Uterus (tissue), 4 donors: Measurements from ENCODE around the gene DISP1. TPM values are rescaled to one million over a fixed set of nuclear protein-coding genes. Genes with fewer than 3 reads are reported as not detected.

Source experiments
- DNase-seq, 2 donors: peaks; one replicate each; pipeline ENCODE4 v3.0.0-alpha.2; 2019 to 2020
- H3K27ac ChIP-seq, 2 donors: fragments of 200-600 bp; sonication (generic); 1 replicate in 1 of 2; 2 replicates in 1 of 2; pipeline ENCODE4 v1.5.1; 2016 to 2018
- H3K27me3 ChIP-seq, 2 donors: fragments of 200-600 bp; sonication (generic); one replicate each; pipeline ENCODE4 v1.5.1; 2018 to 2019; ENCODE audit warnings: control low read depth in 1 of 2
- H3K36me3 ChIP-seq, 2 donors: fragments of 200-600 bp; sonication (generic); one replicate each; pipeline ENCODE4 v1.5.1; 2019; ENCODE audit warnings: control low read depth in 1 of 2
- H3K4me1 ChIP-seq, 2 donors: fragments of 200-600 bp; sonication (generic); one replicate each; pipeline ENCODE4 v1.5.1; 2018 to 2019; ENCODE audit warnings: control low read depth in 1 of 2
- H3K4me3 ChIP-seq, 2 donors: fragments of 200-600 bp; sonication (generic); 1 replicate in 1 of 2; 2 replicates in 1 of 2; pipeline ENCODE4 v1.5.1; 2018 to 2019; ENCODE audit warnings: mild to moderate bottlenecking in 1 of 2
- H3K9me3 ChIP-seq, 2 donors: fragments of 200-600 bp; sonication (generic); one replicate each; pipeline ENCODE4 v1.5.1; 2019; ENCODE audit warnings: control low read depth in 1 of 2
- POLR2A ChIP-seq, 2 donors: fragments of 450-650 bp; IDR thresholded peaks; one replicate each; pipeline ENCODE4 v1.6.1; 2016; ENCODE audit warnings: antibody characterized with exemption in 2 of 2, mild to moderate bottlenecking in 1 of 2, moderate library complexity in 1 of 2
- intact Hi-C: fragments of 100-400 bp; cut with DNase I; formaldehyde crosslinking; loops from one replicate; pipeline ENCODE4 v1.15.1; 2023; ENCODE audit warnings: low total_unique reads
- total RNA-seq, 4 donors: library from RNA; depleted of rRNA in 3 of 4; stranded (reverse); fragments of >200 nt in 3 of 4; gene quantifications; one replicate each; pipeline versions ENCODE4 v1.1.0 to v1.2.4, GENCODE V29; 2014 to 2023
- TF ChIP-seq, protein P1 (sequence below), 4 experiments: fragments of 200-600 bp in 2 of 4; fragments of 450-650 bp in 2 of 4; sonication (generic) in 2 of 4; IDR thresholded peaks; one replicate each; pipeline ENCODE4 v1.5.1; 2016 to 2019; ENCODE audit warnings: antibody characterized with exemption in 4 of 4, mild to moderate bottlenecking in 2 of 4, moderate library complexity in 1 of 4
- donor health status: DM: yes; HTN: yes; CAD: no.

The DISP1 gene
- total RNA-seq, 4 donors from 2014 or later: 10.0 to 19.5 (median 16.0) TPM

GRCh38 chr1:222861062-222861461 lies 46.2 kb downstream of the DISP1 start:
- no peaks in the 10 kb centered on the region for H3K4me1 ChIP-seq
- no peak overlapping the region for H3K27ac ChIP-seq
- intact Hi-C loops: no loop called here
- H3K9me3 ChIP-seq: peaks cover 0 to 3% of the 10 kb centered on the region in 2 donors
- H3K4me3 ChIP-seq: no peak overlapping the region
- H3K36me3 ChIP-seq: no peaks in the 10 kb centered on the region
- H3K27me3 ChIP-seq: no peaks in the 10 kb centered on the region
- TF ChIP-seq POLR2A (IDR thresholded peaks at IDR 0.05): no peak
- TF ChIP-seq, protein P1, sequence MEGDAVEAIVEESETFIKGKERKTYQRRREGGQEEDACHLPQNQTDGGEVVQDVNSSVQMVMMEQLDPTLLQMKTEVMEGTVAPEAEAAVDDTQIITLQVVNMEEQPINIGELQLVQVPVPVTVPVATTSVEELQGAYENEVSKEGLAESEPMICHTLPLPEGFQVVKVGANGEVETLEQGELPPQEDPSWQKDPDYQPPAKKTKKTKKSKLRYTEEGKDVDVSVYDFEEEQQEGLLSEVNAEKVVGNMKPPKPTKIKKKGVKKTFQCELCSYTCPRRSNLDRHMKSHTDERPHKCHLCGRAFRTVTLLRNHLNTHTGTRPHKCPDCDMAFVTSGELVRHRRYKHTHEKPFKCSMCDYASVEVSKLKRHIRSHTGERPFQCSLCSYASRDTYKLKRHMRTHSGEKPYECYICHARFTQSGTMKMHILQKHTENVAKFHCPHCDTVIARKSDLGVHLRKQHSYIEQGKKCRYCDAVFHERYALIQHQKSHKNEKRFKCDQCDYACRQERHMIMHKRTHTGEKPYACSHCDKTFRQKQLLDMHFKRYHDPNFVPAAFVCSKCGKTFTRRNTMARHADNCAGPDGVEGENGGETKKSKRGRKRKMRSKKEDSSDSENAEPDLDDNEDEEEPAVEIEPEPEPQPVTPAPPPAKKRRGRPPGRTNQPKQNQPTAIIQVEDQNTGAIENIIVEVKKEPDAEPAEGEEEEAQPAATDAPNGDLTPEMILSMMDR (IDR thresholded peaks at IDR 0.05): no peak
- DNase-seq: no peak

Other genes starting within 250 kb of the DISP1 start
- 10 to 100 TPM in 1 of 4 donors, 1 to 10 TPM in 3; 2.0 to 30.1 (median 5.6) TPM for gene TAF1A, start 225.1 kb upstream of the DISP1 start, total RNA-seq
- 10 to 100 TPM; 27.4 to 82.3 (median 55.7) TPM for gene MIA3, start 196.9 kb upstream of the DISP1 start, total RNA-seq
- gene AIDA, start 102.5 kb upstream of the DISP1 start, total RNA-seq: 10 to 100 TPM; 20.2 to 94.1 (median 74.0) TPM
- gene BROX, start 102.5 kb upstream of the DISP1 start, total RNA-seq: 10 to 100 TPM; 12.1 to 74.7 (median 32.2) TPM
- gene FAM177B, start 77.8 kb upstream of the DISP1 start, total RNA-seq: under 1 TPM in 1 of 4 donors, not detected in 3; 0.40 TPM